H1 (cell line): Measurements from ENCODE around the gene SMC3. TPM values are rescaled to one million over a fixed set of nuclear protein-coding genes. Genes with fewer than 3 reads are reported as not detected.

ENCODE experiments used
- CTCF ChIA-PET: fragments of 300-600 bp; sonication (Branson Sonifier 250); formaldehyde crosslinking; loops from one replicate; lab custom pipeline; 2021; ENCODE audit not compliant: partially characterized antibody; lab: Charles Lee
- POLR2A ChIA-PET: fragments of 300-600 bp; sonication (Branson Sonifier 250); formaldehyde crosslinking; loops from one replicate; lab custom pipeline; 2021; ENCODE audit warnings: inconsistent platforms; ENCODE audit not compliant: partially characterized antibody; lab: Charles Lee
- DNase-seq, 2 experiments: peaks; one replicate each; pipeline versions ENCODE4 v3.0.0 to v3.0.0-alpha.2; 2010 to 2022; ENCODE audit warnings: low spot score in 2 of 2, low read depth in 1 of 2, mixed read lengths in 1 of 2
- FAIRE-seq: peaks from 2 replicates; lab custom pipeline; 2011; peaks lifted over from hg19 to GRCh38; lab: Jason Lieb, UNC
- H2AFZ ChIP-seq: 2 replicates; pipeline ENCODE4 v1.8.1; 2012; ENCODE audit warnings: low read length, inconsistent platforms
- H2AK5ac ChIP-seq: 2 replicates; pipeline ENCODE4 v1.6.1; 2013; ENCODE audit warnings: low read depth, low read length
- H2BK120ac ChIP-seq: replicated peaks from 2 replicates; pipeline ENCODE3; 2013; ENCODE audit warnings: low read depth, low read length, inconsistent platforms
- H2BK12ac ChIP-seq: 2 replicates; pipeline ENCODE4 v1.6.1; 2013; ENCODE audit warnings: low read depth, low read length
- H2BK15ac ChIP-seq: 2 replicates; pipeline ENCODE4 v1.6.1; 2013; ENCODE audit warnings: low read length
- H2BK20ac ChIP-seq: 2 replicates; pipeline ENCODE4 v1.6.1; 2013; ENCODE audit warnings: low read length
- H2BK5ac ChIP-seq: 2 replicates; pipeline ENCODE4 v1.6.1; 2013; ENCODE audit warnings: low read depth, low read length
- H3K14ac ChIP-seq: 2 replicates; pipeline ENCODE4 v1.6.1; 2013; ENCODE audit warnings: inconsistent platforms; ENCODE audit not compliant: insufficient read length
- H3K18ac ChIP-seq: 2 replicates; pipeline ENCODE4 v1.6.1; 2013; ENCODE audit warnings: low read length; ENCODE audit errors: extremely low read depth
- H3K23ac ChIP-seq: 2 replicates; pipeline ENCODE4 v1.6.1; 2013; ENCODE audit warnings: inconsistent platforms; ENCODE audit not compliant: insufficient read length
- H3K23me2 ChIP-seq: 2 replicates; pipeline ENCODE4 v1.6.1; 2013; ENCODE audit warnings: low read depth, low read length
- H3K27ac ChIP-seq: 2 replicates; pipeline ENCODE4 v1.6.1; 2011; ENCODE audit warnings: low read depth, low read length, inconsistent platforms
- H3K27me3 ChIP-seq, 4 experiments: replicated peaks in 1 of 4; 1 replicate in 1 of 4; 2 replicates in 3 of 4; pipeline versions ENCODE4 v1.6.1 to v1.8.1; 2011 to 2013; ENCODE audit warnings: low read length in 3 of 4, mild to moderate bottlenecking in 3 of 4, inconsistent platforms in 2 of 4, mixed read lengths in 2 of 4, moderate library complexity in 1 of 4; ENCODE audit not compliant: control insufficient read depth in 3 of 4, insufficient read depth in 3 of 4; ENCODE audit errors: extremely low read depth in 1 of 4
- H3K36me3 ChIP-seq, 4 experiments: 2 replicates each; pipeline versions ENCODE4 v1.6.1 to v1.8.1; 2011 to 2013; ENCODE audit warnings: mild to moderate bottlenecking in 4 of 4, low read length in 3 of 4, moderate library complexity in 2 of 4, control low read depth in 1 of 4, inconsistent platforms in 1 of 4; ENCODE audit not compliant: insufficient read depth in 4 of 4, control insufficient read depth in 2 of 4
- H3K4ac ChIP-seq: replicated peaks from 2 replicates; pipeline ENCODE3; 2013; ENCODE audit warnings: low read length, low read depth, mixed read lengths, inconsistent platforms; ENCODE audit not compliant: insufficient read length
- H3K4me1 ChIP-seq, 4 experiments: replicated peaks in 1 of 4; 1 replicate in 1 of 4; 2 replicates in 3 of 4; pipeline versions ENCODE4 v1.6.1 to v1.8.1; 2011 to 2013; ENCODE audit warnings: low read length in 3 of 4, inconsistent platforms in 2 of 4, mixed read lengths in 1 of 4; ENCODE audit not compliant: insufficient read depth in 4 of 4, control insufficient read depth in 3 of 4
- H3K4me2 ChIP-seq, 2 experiments: 2 replicates each; pipeline versions ENCODE4 v1.6.1 to v1.8.1; 2011 to 2013; ENCODE audit warnings: low read depth in 2 of 2, low read length in 2 of 2, control low read depth in 1 of 2, inconsistent platforms in 1 of 2, mild to moderate bottlenecking in 1 of 2; ENCODE audit not compliant: insufficient read depth in 1 of 2
- H3K4me3 ChIP-seq, 4 experiments: fragments of 200-600, 300-600 bp in 1 of 4; sonication (generic), shearing (Covaris generic), sonication (Bioruptor Twin) in 1 of 4; 2 replicates each; pipeline versions ENCODE4 v1.5.1 to v1.8.1; 2011 to 2016; ENCODE audit warnings: low read length in 4 of 4, low read depth in 3 of 4, control low read depth in 2 of 4, inconsistent platforms in 2 of 4, mild to moderate bottlenecking in 2 of 4, mixed read lengths in 1 of 4, moderate library complexity in 1 of 4; ENCODE audit not compliant: insufficient read depth in 2 of 4; ENCODE audit errors: extremely low read depth in 1 of 4
- H3K56ac ChIP-seq: replicated peaks from 2 replicates; pipeline ENCODE3; 2013; ENCODE audit warnings: low read depth, mild to moderate bottlenecking, mixed read lengths, low read length, inconsistent platforms; ENCODE audit not compliant: insufficient read length
- H3K79me1 ChIP-seq: 2 replicates; pipeline ENCODE4 v1.6.1; 2013; ENCODE audit warnings: low read depth, low read length, control low read depth
- H3K79me2 ChIP-seq, 2 experiments: 2 replicates each; pipeline versions ENCODE4 v1.6.1 to v1.8.1; 2012 to 2013; ENCODE audit warnings: low read length in 2 of 2, mild to moderate bottlenecking in 2 of 2, inconsistent platforms in 1 of 2; ENCODE audit not compliant: insufficient read depth in 2 of 2, control insufficient read depth in 1 of 2
- H3K9ac ChIP-seq, 4 experiments: replicated peaks in 1 of 4; 1 replicate in 1 of 4; 2 replicates in 3 of 4; pipeline versions ENCODE4 v1.6.1 to v1.8.1; 2011 to 2013; ENCODE audit warnings: low read depth in 3 of 4, low read length in 3 of 4, control low read depth in 2 of 4, mild to moderate bottlenecking in 2 of 4, moderate library complexity in 2 of 4, inconsistent platforms in 1 of 4; ENCODE audit errors: extremely low read depth in 1 of 4
- H3K9me3 ChIP-seq, 2 experiments: 2 replicates each; pipeline versions ENCODE4 v1.6.1 to v1.8.1; 2012 to 2013; ENCODE audit warnings: mild to moderate bottlenecking in 2 of 2, moderate library complexity in 2 of 2, control low read depth in 1 of 2, inconsistent platforms in 1 of 2, low read depth in 1 of 2, low read length in 1 of 2, mixed read lengths in 1 of 2; ENCODE audit not compliant: insufficient read depth in 2 of 2
- H4K20me1 ChIP-seq, 2 experiments: replicated peaks in 1 of 2; 2 replicates each; pipeline versions ENCODE3 to v1.8.1; 2011 to 2013; ENCODE audit warnings: inconsistent platforms in 2 of 2, low read length in 2 of 2, mild to moderate bottlenecking in 1 of 2; ENCODE audit not compliant: insufficient read depth in 2 of 2, control insufficient read depth in 1 of 2
- H4K5ac ChIP-seq: 2 replicates; pipeline ENCODE4 v1.6.1; 2013; ENCODE audit warnings: low read length, low read depth, mixed read lengths, inconsistent platforms; ENCODE audit not compliant: insufficient read length
- H4K8ac ChIP-seq: 2 replicates; pipeline ENCODE4 v1.8.0; 2013; ENCODE audit warnings: mild to moderate bottlenecking, moderate library complexity, low read length, inconsistent platforms; ENCODE audit not compliant: insufficient read depth; ENCODE audit errors: extremely low read depth
- H4K91ac ChIP-seq: replicated peaks from 2 replicates; pipeline ENCODE3; 2013; ENCODE audit warnings: low read length, mixed read lengths, inconsistent platforms; ENCODE audit not compliant: insufficient read length
- SIN3A ChIP-seq, 2 experiments: IDR thresholded peaks in 1 of 2; conservative IDR thresholded peaks in 1 of 2; 2 replicates each; pipeline ENCODE4 v1.6.1; 2011 to 2012; ENCODE audit warnings: low read length in 2 of 2, improper control_type of control experiment in 1 of 2, low read depth in 1 of 2, mild to moderate bottlenecking in 1 of 2
- TBP ChIP-seq: IDR thresholded peaks from 2 replicates; pipeline ENCODE4 v1.6.1; 2011; ENCODE audit warnings: low read depth, low read length, improper control_type of control experiment
- TCF12 ChIP-seq: IDR thresholded peaks from 2 replicates; pipeline ENCODE4 v1.6.1; 2011; ENCODE audit warnings: low read depth, mild to moderate bottlenecking, low read length
- WGBS, 2 experiments: shearing (Covaris generic) in 1 of 2; methylation state at CpG; one replicate each; pipeline versions ENCODE4 v1.1.6 to v1.1.7; 2013 to 2015; ENCODE audit warnings: low lambda C conversion rate in 2 of 2, mixed read lengths in 2 of 2, inconsistent platforms in 1 of 2, low coverage in 1 of 2, missing lambda C conversion rate in 1 of 2; ENCODE audit not compliant: insufficient replicate concordance in 2 of 2, insufficient coverage in 1 of 2, insufficient read length in 1 of 2; ENCODE audit errors: extremely low coverage in 1 of 2, missing lambda C conversion rate in 1 of 2; 5-methylcytosine and 5-hydroxymethylcytosine counted together
- polyA plus RNA-seq, 7 experiments: library from polyadenylated mRNA; depleted of rRNA in 3 of 7; stranded (reverse) in 5 of 7; unstranded in 2 of 7; fragments of >200 nt in 5 of 7; fragments of 200-250 nt in 2 of 7; gene quantifications; 1 replicate in 5 of 7; 2 replicates in 1 of 7; 4 replicates in 1 of 7; pipeline versions ENCODE4 v1.2.1 to v1.2.3, GENCODE V29; 2011 to 2013; ENCODE audit warnings: missing spikeins in 2 of 7, mixed read lengths in 2 of 7
- total RNA-seq: library from RNA; stranded (reverse); fragmentation: NEBNext Ultra II Directional; extraction: Animal tissue kit (Norgen Biotek cat#: 25700); gene quantifications from 2 replicates; pipeline ENCODE4 v1.2.1, GENCODE V29; 2021

Gene SMC3
- total and polyA plus RNA-seq, 2 of the 8 experiments (the other 6 are each of a cell fraction or from before 2014, with no cell fraction given), result 12.7 to 93.4 TPM

DNA sequence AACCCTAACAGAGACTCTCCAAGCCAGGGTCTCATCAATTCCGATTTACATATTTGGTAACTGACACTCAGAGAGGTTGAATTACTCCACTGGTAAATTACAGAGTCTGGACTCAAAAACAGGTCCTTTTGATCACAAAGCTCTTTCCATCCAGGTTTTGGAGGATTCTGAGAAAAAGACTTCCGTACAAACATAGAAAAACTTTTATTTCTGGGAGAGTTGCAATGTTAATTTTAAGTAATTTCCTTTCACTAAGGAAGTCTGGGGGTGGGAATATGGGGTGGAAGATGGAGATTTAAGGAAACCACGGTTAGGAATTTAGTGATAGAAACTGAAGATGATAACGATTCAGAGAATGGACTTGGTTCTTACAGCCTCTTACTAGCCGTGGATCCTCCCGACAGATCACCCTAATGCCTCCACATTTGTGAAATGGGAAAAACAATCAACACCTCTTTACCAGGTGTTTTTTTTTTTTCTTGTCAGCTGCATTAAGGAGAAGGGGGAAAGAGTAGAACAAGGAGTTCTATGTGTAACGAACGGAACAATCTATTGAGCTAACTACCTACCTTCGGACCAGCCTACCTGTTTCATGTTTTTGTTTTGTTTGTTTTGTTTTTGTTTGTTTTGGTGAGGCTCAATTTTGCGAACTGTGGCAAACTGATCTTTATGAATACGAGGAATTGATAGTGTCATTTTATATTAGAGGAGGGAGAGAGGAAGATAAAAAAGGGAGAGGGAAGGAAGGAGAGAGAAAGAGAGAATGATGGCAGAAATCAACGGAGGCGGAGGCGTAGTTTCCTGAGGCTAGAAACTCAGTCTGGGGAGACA is 74.9 kb downstream of the SMC3 start:
- TF ChIP-seq TBP (no peak), TCF12 (no peak), SIN3A (conservative IDR thresholded peaks at IDR 0.05 in 1 of 2, IDR thresholded peaks at IDR 0.05 in 1 of 2; ENCODE audit: low read depth in 1 of 2, low read length in 2 of 2) (0 out of 4 replicates have a peak, but pooled peaks of 1 of the 2 experiments have one; percentile 4)
- TF ChIP-seq, all 59 proteins: peak for 1

More for the DNA sequence above, 74.9 kb downstream of the SMC3 start:
- Histone ChIP-seq H2BK120ac (no peak overlapping the region), H3K4me2 (peak overlapping the region; percentile 99), H4K8ac (no peak overlapping the region), H4K20me1 (no peaks in the 10 kb centered on the region), H3K9me3 (no peaks in the 10 kb centered on the region), H2BK15ac (no peak overlapping the region), H3K79me1 (no peaks in the 10 kb centered on the region), H3K18ac (no peak overlapping the region), H3K23me2 (peaks cover 10% of the 10 kb centered on the region), H3K4me1 (peaks cover 5 to 21% (median 8%) of the 10 kb centered on the region in 4 experiments; a peak in 6 of 7 replicates), H3K27me3 (peaks cover 30 to 47% (median 40%) of the 10 kb centered on the region in 4 experiments), H3K56ac (no peak overlapping the region), H3K4me3 (peak overlapping the region; percentile 35 to 70 (median 48); a peak in 7 of 8 replicates), H3K79me2 (no peaks in the 10 kb centered on the region), H3K4ac (no peak overlapping the region), H2AK5ac (no peak overlapping the region), H4K91ac (no peak overlapping the region), H3K14ac (no peak overlapping the region), H2BK5ac (no peak overlapping the region), H3K27ac (no peak overlapping the region), H2BK12ac (no peak overlapping the region), H2AFZ (peak overlapping the region; percentile 76; the same call in 1 of the 2 replicates), H3K9ac (no peak overlapping the region), H3K36me3 (no peaks in the 10 kb centered on the region; a peak in 1 of 8 replicates), H4K5ac (no peak overlapping the region), H3K23ac (no peak overlapping the region), H2BK20ac (0 out of 2 replicates have a peak overlapping the region, but pooled peaks have one; percentile 32)
- ChIA-PET CTCF (interaction anchor here (0.6 to 6.3 kb wide), 6 partner anchors 20 to 294 kb away, joined by 3 to 51 read pairs (median 4); no protein-coding TSS in a partner anchor), POLR2A (interaction anchor here (0.8 kb wide), 1 partner anchor 10 kb away, joined by 3 read pairs; no protein-coding TSS in a partner anchor)
- 30% methylated on average over 14 of the region's 14 CpGs; no CpG with 5 or more reads in 1 of the 2 experiments for WGBS, 2 experiments
- no peak for DNase-seq
- FAIRE-seq, result no peak
